GM12874 (cell line): ENCODE data around the gene ABHD15.

Experiments used
- TF ChIP-seq, protein P1 (sequence below): IDR thresholded peaks from 2 replicates; pipeline ENCODE4 v1.5.1; 2011; ENCODE audit warnings: low read depth, mild to moderate bottlenecking, control low read depth, low read length, moderate library complexity; ENCODE audit not compliant: insufficient read depth

Gene ABHD15

DNA sequence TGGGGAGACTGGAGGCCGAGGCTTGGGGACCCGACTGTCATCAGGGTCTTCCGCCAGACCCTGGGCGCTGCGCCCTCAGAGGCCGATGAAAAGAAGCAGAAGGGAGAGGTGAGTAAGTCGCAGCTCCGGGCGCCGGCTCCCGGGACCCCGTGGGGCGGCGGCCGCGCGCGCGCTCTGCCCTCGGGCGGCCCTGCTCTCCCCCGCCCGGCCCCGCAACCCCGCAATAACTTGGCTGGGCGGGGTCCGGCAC, 392 bp upstream of the ABHD15 start:
- TF ChIP-seq, protein P1, sequence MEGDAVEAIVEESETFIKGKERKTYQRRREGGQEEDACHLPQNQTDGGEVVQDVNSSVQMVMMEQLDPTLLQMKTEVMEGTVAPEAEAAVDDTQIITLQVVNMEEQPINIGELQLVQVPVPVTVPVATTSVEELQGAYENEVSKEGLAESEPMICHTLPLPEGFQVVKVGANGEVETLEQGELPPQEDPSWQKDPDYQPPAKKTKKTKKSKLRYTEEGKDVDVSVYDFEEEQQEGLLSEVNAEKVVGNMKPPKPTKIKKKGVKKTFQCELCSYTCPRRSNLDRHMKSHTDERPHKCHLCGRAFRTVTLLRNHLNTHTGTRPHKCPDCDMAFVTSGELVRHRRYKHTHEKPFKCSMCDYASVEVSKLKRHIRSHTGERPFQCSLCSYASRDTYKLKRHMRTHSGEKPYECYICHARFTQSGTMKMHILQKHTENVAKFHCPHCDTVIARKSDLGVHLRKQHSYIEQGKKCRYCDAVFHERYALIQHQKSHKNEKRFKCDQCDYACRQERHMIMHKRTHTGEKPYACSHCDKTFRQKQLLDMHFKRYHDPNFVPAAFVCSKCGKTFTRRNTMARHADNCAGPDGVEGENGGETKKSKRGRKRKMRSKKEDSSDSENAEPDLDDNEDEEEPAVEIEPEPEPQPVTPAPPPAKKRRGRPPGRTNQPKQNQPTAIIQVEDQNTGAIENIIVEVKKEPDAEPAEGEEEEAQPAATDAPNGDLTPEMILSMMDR: no peak

GRCh38 chr17:29565643-29566472, 979 bp downstream of the ABHD15 start:
- TF ChIP-seq, protein P1: peak; percentile 12; the same call in 1 of the 2 replicates

DNA sequence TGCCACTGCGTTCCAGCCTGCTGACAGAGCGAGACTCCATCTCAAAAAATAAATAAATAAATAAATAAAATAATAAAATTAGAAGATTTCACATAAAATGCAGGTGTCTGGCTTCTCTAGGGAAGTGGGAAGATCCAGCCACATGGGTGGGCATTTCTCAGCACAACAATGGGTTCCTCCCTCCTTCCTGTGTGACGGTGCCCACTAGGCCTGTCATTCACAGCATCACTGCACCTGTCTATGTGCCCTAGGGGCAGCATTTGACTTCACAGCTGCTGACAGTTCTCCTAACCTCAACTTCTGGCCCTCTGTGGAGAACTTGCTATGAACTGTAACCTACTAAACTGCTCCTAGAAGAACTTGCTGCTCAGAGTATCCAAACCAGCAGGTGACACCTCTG, 3.0 kb downstream of the ABHD15 start:
- TF ChIP-seq, protein P1: no peak

- TF ChIP-seq, protein P1: no peak
These were observed 4.2 kb downstream of the ABHD15 start for GRCh38 chr17:29562615-29563014.

GRCh38 chr17:29561554-29562517, 5.0 kb downstream of the ABHD15 start:
- TF ChIP-seq, protein P1: no peak

GRCh38 chr17:29560316-29560715, 6.5 kb downstream of the ABHD15 start:
- TF ChIP-seq, protein P1: no peak

DNA sequence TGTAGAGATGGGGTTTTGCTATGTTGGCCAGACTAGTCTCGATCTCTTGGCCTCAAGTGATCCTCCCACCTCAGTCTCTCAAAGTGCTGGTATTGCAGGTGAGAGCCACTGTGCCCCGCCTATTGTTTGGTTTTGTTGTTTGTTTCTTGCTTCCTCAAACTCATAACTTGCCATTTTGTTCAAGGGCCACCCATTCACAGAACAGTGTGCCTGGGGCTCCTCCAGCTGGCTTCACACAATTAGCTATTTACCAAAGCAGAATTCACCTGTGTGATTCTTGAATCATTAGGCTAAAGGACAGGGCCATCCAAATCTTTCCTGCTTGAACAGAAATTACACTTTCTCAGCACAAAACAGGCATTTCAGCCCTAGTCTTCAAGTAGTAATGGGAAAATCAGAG, 7.2 kb downstream of the ABHD15 start:
- TF ChIP-seq, protein P1: no peak
